HCT116 (cell line): ENCODE data around the gene CCDC40. TPM values are rescaled to one million over a fixed set of nuclear protein-coding genes. Genes with fewer than 3 reads are reported as not detected.

Experiments
- ATAC-seq: fragments of 200-7000 bp; cut with Tn5 transposase; 2 replicates; pipeline ENCODE4 v1.9.1; 2020; ENCODE audit warnings: mild to moderate bottlenecking, moderate library complexity
- BruUV-seq: library from RNA; stranded (reverse); fragments of 400-500 nt; replicated peaks from 2 replicates; lab custom pipeline; 2021; lab: Mats Ljungman, UMichigan
- CTCF ChIA-PET: fragments of 300-600 bp; sonication (Branson Sonifier 250); formaldehyde crosslinking; loops from one replicate; lab custom pipeline; 2021; ENCODE audit warnings: antibody characterized with exemption; lab: Charles Lee
- POLR2A ChIA-PET: fragments of 300-600, 350-600 bp; sonication (Branson Sonifier 250); formaldehyde crosslinking; loops from one replicate; lab custom pipeline; 2021; ENCODE audit warnings: antibody characterized with exemption; lab: Charles Lee
- RAD21 ChIA-PET, 2 experiments: fragments of 300-600 bp; sonication (Branson Sonifier 250); formaldehyde crosslinking; loops; one replicate each; lab custom pipeline; 2023; ENCODE audit warnings: low total read pairs in 2 of 2; ENCODE audit not compliant: uncharacterized antibody in 2 of 2, unreplicated experiment in 2 of 2, low non-redundant PET in 1 of 2; lab: Charles Lee
- DNase-seq: peaks from one replicate; pipeline ENCODE4 v3.0.0-alpha.2; 2010; ENCODE audit warnings: low read depth, low spot score
- H2AFZ ChIP-seq: fragments of 200-600 bp; shearing (Covaris generic), sonication (generic); 2 replicates; pipeline ENCODE4 v1.6.1; 2017; ENCODE audit warnings: low read depth, mixed run types, mixed read lengths, antibody characterized with exemption, low read length; ENCODE audit not compliant: poor library complexity, severe bottlenecking
- H3K27ac ChIP-seq: 2 replicates; pipeline ENCODE4 v1.5.1; 2012; ENCODE audit warnings: low read depth, low read length
- H3K27me3 ChIP-seq: fragments of 200-600 bp; sonication (generic); 2 replicates; pipeline ENCODE4 v1.6.1; 2016; ENCODE audit warnings: mixed run types, low read length, mixed read lengths; ENCODE audit not compliant: insufficient read depth
- H3K36me3 ChIP-seq, 2 experiments: fragments of 200-500 bp in 1 of 2; fragments of 200-600 bp in 1 of 2; sonication (Bioruptor generic) in 1 of 2; sonication (generic) in 1 of 2; 2 replicates each; pipeline versions ENCODE4 v1.5.1 to v1.6.1; 2014 to 2016; ENCODE audit warnings: low read length in 2 of 2, inconsistent platforms in 1 of 2, mixed read lengths in 1 of 2, mixed run types in 1 of 2; ENCODE audit not compliant: insufficient read depth in 2 of 2, control insufficient read depth in 1 of 2
- H3K4me1 ChIP-seq, 2 experiments: fragments of 200-600 bp in 1 of 2; sonication (generic) in 1 of 2; 2 replicates each; pipeline versions ENCODE4 v1.5.1 to v1.6.1; 2012 to 2017; ENCODE audit warnings: low read length in 2 of 2, inconsistent platforms in 1 of 2, mild to moderate bottlenecking in 1 of 2, mixed read lengths in 1 of 2, mixed run types in 1 of 2, moderate library complexity in 1 of 2; ENCODE audit not compliant: insufficient read depth in 2 of 2, control insufficient read depth in 1 of 2
- H3K4me2 ChIP-seq: fragments of 200-600 bp; sonication (generic); 2 replicates; pipeline ENCODE4 v1.6.1; 2017; ENCODE audit warnings: mixed run types, low read length, mixed read lengths
- H3K4me3 ChIP-seq, 2 experiments: fragments of 200-600 bp in 1 of 2; sonication (generic) in 1 of 2; replicated peaks in 1 of 2; 2 replicates each; pipeline ENCODE4 v1.5.1; 2011 to 2016; ENCODE audit warnings: low read length in 2 of 2, control low read depth in 1 of 2, low read depth in 1 of 2, mild to moderate bottlenecking in 1 of 2, mixed read lengths in 1 of 2, mixed run types in 1 of 2
- H3K79me2 ChIP-seq: fragments of 200-600 bp; sonication (generic); 2 replicates; pipeline ENCODE4 v1.6.1; 2017; ENCODE audit warnings: mild to moderate bottlenecking, mixed run types, low read length, moderate library complexity, mixed read lengths; ENCODE audit not compliant: insufficient read depth
- H3K9ac ChIP-seq: fragments of 200-600 bp; sonication (generic); 2 replicates; pipeline ENCODE4 v1.6.1; 2016; ENCODE audit warnings: low read length, mixed read lengths
- H3K9me2 ChIP-seq: fragments of 200-600 bp; sonication (generic), shearing (Covaris generic); 2 replicates; pipeline ENCODE4 v1.6.1; 2017; ENCODE audit warnings: mixed run types, mild to moderate bottlenecking, moderate library complexity; ENCODE audit not compliant: insufficient read depth
- H3K9me3 ChIP-seq, 2 experiments: fragments of 200-500 bp in 1 of 2; fragments of 200-600 bp in 1 of 2; sonication (Bioruptor generic) in 1 of 2; sonication (generic) in 1 of 2; 2 replicates each; pipeline ENCODE4 v1.6.1; 2014 to 2017; ENCODE audit warnings: low read length in 2 of 2, mixed read lengths in 2 of 2, inconsistent platforms in 1 of 2, low read depth in 1 of 2, mild to moderate bottlenecking in 1 of 2, mixed run types in 1 of 2, moderate library complexity in 1 of 2; ENCODE audit not compliant: control insufficient read depth in 1 of 2, insufficient read depth in 1 of 2
- H4K20me1 ChIP-seq: fragments of 200-600 bp; sonication (generic), shearing (Covaris generic); 2 replicates; pipeline ENCODE4 v1.6.1; 2017; ENCODE audit warnings: mixed run types, mild to moderate bottlenecking, moderate library complexity; ENCODE audit not compliant: insufficient read depth
- CBX3 ChIP-seq: IDR thresholded peaks from 2 replicates; pipeline ENCODE4 v1.6.1; 2012; ENCODE audit warnings: low read depth
- EGR1 ChIP-seq: IDR thresholded peaks from 2 replicates; pipeline ENCODE4 v1.6.1; 2012; ENCODE audit warnings: low read depth
- EZH2phosphoT487 ChIP-seq: fragments of 200-600 bp; IDR thresholded peaks from 2 replicates; pipeline ENCODE4 v1.6.1; 2018; ENCODE audit warnings: antibody characterized with exemption, borderline replicate concordance
- FOSL1 ChIP-seq: IDR thresholded peaks from 2 replicates; pipeline ENCODE4 v1.6.1; 2012; ENCODE audit warnings: low read depth
- JUND ChIP-seq: IDR thresholded peaks from 2 replicates; pipeline ENCODE4 v1.6.1; 2012
- POLR2A ChIP-seq: IDR thresholded peaks from 2 replicates; pipeline ENCODE4 v1.7.0; 2011; ENCODE audit warnings: borderline replicate concordance; ENCODE audit not compliant: insufficient read depth, insufficient read length; ENCODE audit errors: extremely low read depth
- POLR2AphosphoS5 ChIP-seq: IDR thresholded peaks from 2 replicates; pipeline ENCODE4 v1.6.1; 2011; ENCODE audit warnings: mild to moderate bottlenecking, low read depth, low read length, moderate library complexity
- RAD21 ChIP-seq: IDR thresholded peaks from 2 replicates; pipeline ENCODE4 v1.6.1; 2012; ENCODE audit warnings: low read depth, mild to moderate bottlenecking
- SRF ChIP-seq: IDR thresholded peaks from 2 replicates; pipeline ENCODE4 v1.6.1; 2012; ENCODE audit warnings: low read depth
- TCF7L2 ChIP-seq: IDR thresholded peaks from 2 replicates; pipeline ENCODE4 v1.7.0; 2011; ENCODE audit warnings: borderline replicate concordance, inconsistent platforms; ENCODE audit not compliant: insufficient read depth, insufficient read length; ENCODE audit errors: extremely low read depth
- YY1 ChIP-seq: IDR thresholded peaks from 2 replicates; pipeline ENCODE4 v1.6.1; 2011; ENCODE audit warnings: low read length, low read depth, moderate library complexity, mild to moderate bottlenecking; ENCODE audit not compliant: insufficient replicate concordance; ENCODE audit errors: extremely low read depth
- ZBTB33 ChIP-seq: IDR thresholded peaks from 2 replicates; pipeline ENCODE4 v1.6.1; 2011; ENCODE audit warnings: mild to moderate bottlenecking, low read length, moderate library complexity; ENCODE audit not compliant: insufficient replicate concordance; ENCODE audit errors: extremely low read depth
- ZFX ChIP-seq: fragments of 450-650 bp; IDR thresholded peaks from 2 replicates; pipeline ENCODE4 v1.6.1; 2017
- intact Hi-C: fragments of 100-400 bp; cut with micrococcal nuclease; formaldehyde crosslinking; loops from 2 replicates; pipeline ENCODE4 v1.10.0; 2022
- total RNA-seq: library from RNA; stranded (reverse); gene quantifications from one replicate; pipeline ENCODE4 v1.2.1, GENCODE V29; 2021; ENCODE audit not compliant: unreplicated experiment
- TF ChIP-seq, protein P1 (sequence below): IDR thresholded peaks from 2 replicates; pipeline ENCODE4 v1.6.1; 2012
- TF ChIP-seq, protein P2 (sequence below): IDR thresholded peaks from 2 replicates; pipeline ENCODE4 v1.6.1; 2012

Gene CCDC40
- total RNA-seq, 1 experiment from 2014 or later: 10.3 TPM

DNA sequence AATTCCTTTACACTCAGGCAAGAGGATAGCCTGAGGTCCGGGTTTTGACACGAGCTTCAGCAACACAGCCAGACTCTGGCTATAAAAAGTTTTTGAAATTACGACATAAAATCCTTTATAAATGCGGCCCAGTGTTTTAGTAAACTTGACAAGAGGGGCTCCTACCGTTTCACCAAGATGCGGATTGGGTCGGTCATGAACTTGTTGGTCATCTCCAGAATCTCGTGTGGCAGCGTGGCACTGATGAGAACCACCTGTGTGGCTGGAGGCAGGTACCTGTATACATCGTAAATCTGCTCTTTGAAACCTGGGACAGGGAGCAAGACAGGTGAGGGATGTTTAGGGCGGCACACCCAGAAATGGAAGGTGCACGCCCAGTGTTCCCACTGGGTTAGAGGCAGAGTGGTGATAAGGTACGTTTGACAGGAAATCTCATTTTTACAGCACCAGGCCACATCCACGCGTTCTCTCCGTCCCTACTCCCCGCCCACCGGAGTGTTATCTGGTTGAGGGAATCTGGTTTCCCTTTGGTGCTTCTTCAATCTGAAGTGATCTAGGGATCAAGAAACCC is 102.5 kb downstream of the CCDC40 start:
- H3K4me3 ChIP-seq: no peak overlapping the region
- no peaks in the 10 kb centered on the region for H3K9me2 ChIP-seq
- no peaks in the 10 kb centered on the region for H3K27me3 ChIP-seq
- no peak overlapping the region for H2AFZ ChIP-seq
- H3K9ac ChIP-seq: no peak overlapping the region
- ChIA-PET RAD21 (no interaction called here), CTCF (no interaction called here), POLR2A (no interaction called here)
- TF ChIP-seq SRF (no peak), ZBTB33 (no peak)
- H3K9me3 ChIP-seq: no peaks in the 10 kb centered on the region
- H3K27ac ChIP-seq: no peak overlapping the region
- peaks cover 95 to 98% of the 10 kb centered on the region in 2 experiments for H3K36me3 ChIP-seq
- intact Hi-C loops: no loop called here
- ATAC-seq (no peak; the same call in 1 of the 2 replicates), DNase-seq (no peak)
- H3K79me2 ChIP-seq: peaks cover 51% of the 10 kb centered on the region
- H4K20me1 ChIP-seq: peaks cover 5% of the 10 kb centered on the region; the same call in 1 of the 2 replicates
- no peak overlapping the region for H3K4me2 ChIP-seq
- no TSS peak for BruUV-seq
- H3K4me1 ChIP-seq: no peaks in the 10 kb centered on the region

DNA sequence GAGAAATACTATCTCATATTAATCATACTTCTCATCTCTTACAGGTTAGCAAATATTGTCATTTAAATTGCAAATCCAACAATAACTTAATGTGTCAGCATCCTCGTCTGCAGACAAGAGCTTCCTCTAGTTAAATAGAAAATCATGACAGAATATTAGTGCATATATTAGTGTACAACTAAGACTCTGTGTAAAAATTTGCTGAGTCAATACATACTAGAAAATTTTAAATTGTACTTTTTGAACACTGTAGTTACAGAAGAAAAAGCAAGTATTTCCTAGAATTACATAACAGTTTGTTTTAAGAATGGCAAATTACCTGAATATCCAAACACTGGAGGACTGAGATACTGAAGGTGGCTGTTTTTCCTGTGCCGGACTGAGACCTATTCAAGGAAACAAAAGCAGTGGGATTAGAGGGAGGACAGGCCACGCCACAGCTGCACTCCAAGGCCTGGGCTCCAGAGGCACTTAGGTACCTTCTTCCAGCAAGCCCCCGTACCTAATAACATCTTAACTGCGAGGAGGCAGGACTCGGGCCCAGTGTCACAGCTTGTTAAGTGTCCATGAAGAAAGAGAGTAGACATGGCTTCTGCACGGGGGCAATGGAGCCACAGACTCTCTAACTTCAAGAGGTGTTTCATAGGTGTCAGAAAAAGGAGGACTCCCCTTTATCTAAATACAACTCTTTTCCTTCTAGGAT is 105.2 kb downstream of the CCDC40 start:
- CTCF ChIA-PET: no interaction called here
- TF ChIP-seq CBX3 (no peak), EZH2phosphoT487 (no peak), JUND (no peak), RAD21 (no peak), POLR2A (no peak), FOSL1 (no peak), ZFX (no peak), EGR1 (no peak), SRF (no peak), TCF7L2 (no peak), POLR2AphosphoS5 (no peak), YY1 (no peak), ZBTB33 (no peak)
- TF ChIP-seq, protein P1, sequence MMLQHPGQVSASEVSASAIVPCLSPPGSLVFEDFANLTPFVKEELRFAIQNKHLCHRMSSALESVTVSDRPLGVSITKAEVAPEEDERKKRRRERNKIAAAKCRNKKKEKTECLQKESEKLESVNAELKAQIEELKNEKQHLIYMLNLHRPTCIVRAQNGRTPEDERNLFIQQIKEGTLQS: no peak
- TF ChIP-seq, protein P2, sequence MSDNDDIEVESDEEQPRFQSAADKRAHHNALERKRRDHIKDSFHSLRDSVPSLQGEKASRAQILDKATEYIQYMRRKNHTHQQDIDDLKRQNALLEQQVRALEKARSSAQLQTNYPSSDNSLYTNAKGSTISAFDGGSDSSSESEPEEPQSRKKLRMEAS: no peak

More for the DNA sequence above, 105.2 kb downstream of the CCDC40 start:
- H3K9me2 ChIP-seq: no peaks in the 10 kb centered on the region
- no peak overlapping the region for H3K27ac ChIP-seq
- no peaks in the 10 kb centered on the region for H3K9me3 ChIP-seq
- H4K20me1 ChIP-seq: peaks cover 27% of the 10 kb centered on the region; the same call in 1 of the 2 replicates
- ChIA-PET RAD21 (no interaction called here), POLR2A (interaction anchor here (1.3 kb wide), 1 partner anchor 8 kb away, joined by 3 read pairs; no protein-coding TSS in a partner anchor)
- H3K79me2 ChIP-seq: peaks cover 78% of the 10 kb centered on the region
- peaks cover 12% of the 10 kb centered on the region in 2 experiments for H3K4me1 ChIP-seq
- H3K4me3 ChIP-seq: no peak overlapping the region
- intact Hi-C loops: no loop called here
- no peak overlapping the region for H2AFZ ChIP-seq
- DNase-seq (no peak), ATAC-seq (no peak)
- H3K36me3 ChIP-seq: peaks cover 81 to 86% of the 10 kb centered on the region in 2 experiments
- H3K9ac ChIP-seq: no peak overlapping the region
- H3K4me2 ChIP-seq: no peak overlapping the region
- no TSS peak for BruUV-seq
- no peaks in the 10 kb centered on the region for H3K27me3 ChIP-seq
